ENCODE data around the gene SLC5A3.

- no peak for TF ChIP-seq SP1 (IDR thresholded peaks at IDR 0.05)
- no peak for TF ChIP-seq FOXM1 (IDR thresholded peaks at IDR 0.05; ENCODE audit: borderline replicate concordance)
- no peak for TF ChIP-seq NFRKB (IDR thresholded peaks at IDR 0.05)
- TF ChIP-seq BHLHE40 (IDR thresholded peaks at IDR 0.05; ENCODE audit: borderline replicate concordance), result no peak
- no peak for TF ChIP-seq TARDBP (IDR thresholded peaks at IDR 0.05)
- TF ChIP-seq FOXK2 (IDR thresholded peaks at IDR 0.05), result no peak
- TF ChIP-seq SUZ12 (IDR thresholded peaks at IDR 0.05), result no peak
Measured at GRCh38 chr21:34024374-34024693, 49.0 kb upstream of the SLC5A3 start.
